ENCODE measurements around the gene NUP188.
"Not testable (repeated sequence)": the region's sequence is repeated elsewhere in the genome, so short reads cannot be mapped to it uniquely, and the experiment has no call there.

The NUP188 gene

GRCh38 chr9:128944966-128945365 is 2.5 kb upstream of the NUP188 start:
- FAIRE-seq = not testable (repeated sequence)

GRCh38 chr9:128945798-128946501 is 1.5 kb upstream of the NUP188 start:
- FAIRE-seq = no peak

- no peak for FAIRE-seq
Observed at GRCh38 chr9:128946571-128947276, 775 bp upstream of the NUP188 start.

GRCh38 chr9:128947277-128947526 is 297 bp upstream of the NUP188 start:
- FAIRE-seq = no peak

- not testable (repeated sequence) for FAIRE-seq
Observed at GRCh38 chr9:128961403-128961802, 13.9 kb downstream of the NUP188 start.

GRCh38 chr9:128969491-128969890 is 22.0 kb downstream of the NUP188 start:
- FAIRE-seq = no peak

GRCh38 chr9:128972956-128973355 is 25.5 kb downstream of the NUP188 start:
- no peak for FAIRE-seq

- no peak for FAIRE-seq
Observed at GRCh38 chr9:128979111-128979510, 31.6 kb downstream of the NUP188 start.

GRCh38 chr9:128983536-128983935 is 36.0 kb downstream of the NUP188 start:
- FAIRE-seq = no peak

GRCh38 chr9:128986671-128987070 is 39.2 kb downstream of the NUP188 start:
- no peak for FAIRE-seq

GRCh38 chr9:128987805-128988204 is 40.3 kb downstream of the NUP188 start:
- no peak for FAIRE-seq

GRCh38 chr9:128992995-128993394 is 45.5 kb downstream of the NUP188 start:
- no peak for FAIRE-seq

GRCh38 chr9:128995791-128996190 is 48.3 kb downstream of the NUP188 start:
- FAIRE-seq = no peak

GRCh38 chr9:128998462-128998861 is 51.0 kb downstream of the NUP188 start:
- FAIRE-seq = no peak

- no peak for FAIRE-seq
Observed at GRCh38 chr9:128999581-129000206, 52.2 kb downstream of the NUP188 start.

GRCh38 chr9:129001504-129002325 is 54.2 kb downstream of the NUP188 start:
- no peak for FAIRE-seq

GRCh38 chr9:129002992-129003391 is 55.5 kb downstream of the NUP188 start:
- no peak for FAIRE-seq

GRCh38 chr9:129004173-129004572 is 56.7 kb downstream of the NUP188 start:
- not testable (repeated sequence) for FAIRE-seq

- FAIRE-seq = no peak
Observed at GRCh38 chr9:129005336-129005997, 58.0 kb downstream of the NUP188 start.

- FAIRE-seq = no peak
Observed at GRCh38 chr9:129006328-129007034, 59.0 kb downstream of the NUP188 start.

- no peak for FAIRE-seq
Observed at GRCh38 chr9:129007035-129007765, 59.7 kb downstream of the NUP188 start.

Measured in TTC549 (cell line).